HFFc6 (cell line): ENCODE results near the gene TLCD3A. TPM values are rescaled to one million over a fixed set of nuclear protein-coding genes. Genes with fewer than 3 reads are reported as not detected.

ENCODE experiments used
- DNase-seq: peaks from one replicate; pipeline ENCODE4 v3.0.0-alpha.2; 2018
- H3K27ac Mint-ChIP-seq: 2 replicates; pipeline ENCODE4 v1.8.0; 2020; ENCODE audit warnings: mild to moderate bottlenecking, mixed read lengths
- H3K27me3 Mint-ChIP-seq: 2 replicates; pipeline ENCODE4 v1.8.0; 2021; ENCODE audit warnings: mild to moderate bottlenecking, moderate library complexity, mixed read lengths; ENCODE audit not compliant: insufficient read depth
- H3K36me3 Mint-ChIP-seq: 2 replicates; pipeline ENCODE4 v1.8.0; 2021; ENCODE audit warnings: low read depth, mixed read lengths
- H3K4me1 Mint-ChIP-seq: 2 replicates; pipeline ENCODE4 v1.8.0; 2020; ENCODE audit warnings: low read depth, mixed read lengths
- H3K4me3 Mint-ChIP-seq: 2 replicates; pipeline ENCODE4 v1.8.0; 2020; ENCODE audit warnings: mild to moderate bottlenecking, moderate library complexity, mixed read lengths
- H3K9me3 Mint-ChIP-seq: 2 replicates; pipeline ENCODE4 v1.8.0; 2020; ENCODE audit warnings: mild to moderate bottlenecking, mixed read lengths
- total RNA-seq, 6 experiments: library from RNA; stranded (reverse); fragmentation: NEBNext Ultra II Directional; extraction: Animal tissue kit (Norgen Biotek cat#: 25700); gene quantifications; 2 replicates in 1 of 6; 3 replicates in 5 of 6; pipeline ENCODE4 v1.2.3, GENCODE V29; 2021
- TF ChIP-seq, protein P1 (sequence below): fragments of 200-600 bp; sonication (generic); IDR thresholded peaks from 2 replicates; pipeline ENCODE4 v1.5.0; 2021; ENCODE audit warnings: antibody characterized with exemption, mild to moderate bottlenecking

The TLCD3A gene
- total RNA-seq, 6 experiments from 2014 or later: 28.2 to 35.8 (median 34.5) TPM

DNA sequence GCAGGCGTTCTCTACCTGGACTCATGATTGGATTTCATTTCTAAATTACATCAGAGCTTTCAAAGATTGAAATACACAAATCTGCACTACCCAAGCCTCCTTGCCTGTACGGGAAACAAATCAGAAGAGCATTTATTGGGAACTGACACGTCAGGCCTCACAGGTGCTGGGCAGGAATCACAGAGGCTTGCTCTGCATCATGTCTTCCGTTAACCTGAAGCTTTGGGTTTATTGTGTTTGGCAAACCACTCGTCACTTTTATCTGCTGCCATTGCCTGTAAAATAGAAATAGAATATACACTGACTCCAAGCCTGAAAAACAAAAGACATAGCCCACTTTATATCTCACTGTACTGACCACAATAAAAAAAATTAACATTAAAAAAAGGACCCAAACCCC lies 27.6 kb downstream of the TLCD3A start:
- TF ChIP-seq, protein P1, sequence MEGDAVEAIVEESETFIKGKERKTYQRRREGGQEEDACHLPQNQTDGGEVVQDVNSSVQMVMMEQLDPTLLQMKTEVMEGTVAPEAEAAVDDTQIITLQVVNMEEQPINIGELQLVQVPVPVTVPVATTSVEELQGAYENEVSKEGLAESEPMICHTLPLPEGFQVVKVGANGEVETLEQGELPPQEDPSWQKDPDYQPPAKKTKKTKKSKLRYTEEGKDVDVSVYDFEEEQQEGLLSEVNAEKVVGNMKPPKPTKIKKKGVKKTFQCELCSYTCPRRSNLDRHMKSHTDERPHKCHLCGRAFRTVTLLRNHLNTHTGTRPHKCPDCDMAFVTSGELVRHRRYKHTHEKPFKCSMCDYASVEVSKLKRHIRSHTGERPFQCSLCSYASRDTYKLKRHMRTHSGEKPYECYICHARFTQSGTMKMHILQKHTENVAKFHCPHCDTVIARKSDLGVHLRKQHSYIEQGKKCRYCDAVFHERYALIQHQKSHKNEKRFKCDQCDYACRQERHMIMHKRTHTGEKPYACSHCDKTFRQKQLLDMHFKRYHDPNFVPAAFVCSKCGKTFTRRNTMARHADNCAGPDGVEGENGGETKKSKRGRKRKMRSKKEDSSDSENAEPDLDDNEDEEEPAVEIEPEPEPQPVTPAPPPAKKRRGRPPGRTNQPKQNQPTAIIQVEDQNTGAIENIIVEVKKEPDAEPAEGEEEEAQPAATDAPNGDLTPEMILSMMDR: no peak

DNA sequence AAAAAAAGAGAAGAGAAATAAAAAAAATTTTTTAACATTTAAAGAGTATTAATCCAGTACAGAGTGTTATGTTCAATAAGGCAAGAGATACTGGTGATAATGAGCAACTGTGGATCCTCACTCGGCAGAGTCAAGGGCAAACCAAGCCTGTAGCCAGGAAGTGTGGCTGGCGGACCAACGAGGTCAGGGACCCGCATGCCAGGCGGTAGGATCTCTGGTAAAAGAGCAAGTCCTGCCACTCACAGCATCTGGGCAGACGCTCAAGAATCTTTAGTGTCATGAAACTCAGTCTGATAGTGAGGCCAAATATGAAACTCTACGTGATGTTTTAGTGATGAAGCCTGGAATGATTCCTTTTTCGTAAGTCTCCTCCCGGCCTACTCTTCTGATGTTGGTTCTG lies 28.0 kb downstream of the TLCD3A start:
- no peak for DNase-seq
- H3K4me3 Mint-ChIP-seq: no peak overlapping the region
- H3K9me3 Mint-ChIP-seq: no peaks in the 10 kb centered on the region
- no peaks in the 10 kb centered on the region for H3K4me1 Mint-ChIP-seq
- peaks cover 47% of the 10 kb centered on the region for H3K36me3 Mint-ChIP-seq
- TF ChIP-seq, protein P1: no peak
- no peak overlapping the region for H3K27ac Mint-ChIP-seq
- H3K27me3 Mint-ChIP-seq: peaks cover 2% of the 10 kb centered on the region; the same call in 1 of the 2 replicates

More for the DNA sequence above, 27.6 kb downstream of the TLCD3A start:
- H3K36me3 Mint-ChIP-seq: peaks cover 43% of the 10 kb centered on the region
- H3K27ac Mint-ChIP-seq: no peak overlapping the region
- no peak for DNase-seq
- H3K4me3 Mint-ChIP-seq: no peak overlapping the region
- H3K27me3 Mint-ChIP-seq: peaks cover 2% of the 10 kb centered on the region; the same call in 1 of the 2 replicates
- no peaks in the 10 kb centered on the region for H3K9me3 Mint-ChIP-seq
- H3K4me1 Mint-ChIP-seq: no peaks in the 10 kb centered on the region

DNA sequence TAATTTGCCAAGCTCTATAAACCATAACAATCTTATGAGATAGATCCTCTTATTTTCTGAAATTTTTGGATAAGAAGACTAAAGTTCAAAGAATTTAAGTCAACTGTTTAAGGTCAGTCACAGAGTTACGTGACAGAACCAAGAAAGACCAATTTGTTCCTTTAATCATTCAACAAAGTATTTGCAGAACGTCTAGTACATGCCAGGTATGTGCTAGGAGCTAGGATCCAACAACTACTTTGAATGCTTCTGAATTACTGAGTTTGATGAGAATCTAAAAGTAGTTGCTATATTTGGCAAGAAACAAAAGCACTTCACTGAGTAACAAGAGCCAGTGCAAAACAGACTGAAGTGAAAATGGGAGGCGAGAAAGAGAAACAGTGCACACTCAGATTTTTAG lies 34.7 kb downstream of the TLCD3A start:
- DNase-seq: no peak
- TF ChIP-seq, protein P1: no peak
- Mint-ChIP-seq H3K36me3 (peaks cover 41% of the 10 kb centered on the region), H3K27ac (no peak overlapping the region), H3K4me1 (no peaks in the 10 kb centered on the region), H3K27me3 (no peaks in the 10 kb centered on the region), H3K4me3 (no peak overlapping the region), H3K9me3 (no peaks in the 10 kb centered on the region)

DNA sequence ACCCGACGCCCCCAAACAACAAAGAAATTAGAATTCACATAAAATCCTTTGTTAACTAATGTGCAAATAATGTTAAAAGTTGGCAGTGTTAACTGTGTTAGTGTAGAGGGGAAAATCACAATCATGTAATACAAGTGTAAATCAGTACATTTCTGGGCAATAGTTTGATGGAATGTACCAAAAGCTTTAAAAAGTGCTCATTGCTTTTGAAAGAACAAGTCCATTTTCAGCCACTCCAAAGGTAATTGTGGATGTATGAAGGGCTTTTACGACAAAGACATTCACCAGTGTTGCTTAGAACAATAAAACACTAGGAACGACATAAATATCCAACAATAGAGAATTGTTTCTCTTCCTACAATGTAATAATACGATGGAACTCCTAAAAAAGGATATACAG lies 40.6 kb downstream of the TLCD3A start:
- Mint-ChIP-seq H3K4me3 (no peak overlapping the region), H3K9me3 (no peaks in the 10 kb centered on the region), H3K36me3 (peaks cover 54% of the 10 kb centered on the region), H3K27ac (no peak overlapping the region), H3K27me3 (no peaks in the 10 kb centered on the region; the same call in 1 of the 2 replicates), H3K4me1 (no peaks in the 10 kb centered on the region)
- TF ChIP-seq, protein P1: no peak
- no peak for DNase-seq

DNA sequence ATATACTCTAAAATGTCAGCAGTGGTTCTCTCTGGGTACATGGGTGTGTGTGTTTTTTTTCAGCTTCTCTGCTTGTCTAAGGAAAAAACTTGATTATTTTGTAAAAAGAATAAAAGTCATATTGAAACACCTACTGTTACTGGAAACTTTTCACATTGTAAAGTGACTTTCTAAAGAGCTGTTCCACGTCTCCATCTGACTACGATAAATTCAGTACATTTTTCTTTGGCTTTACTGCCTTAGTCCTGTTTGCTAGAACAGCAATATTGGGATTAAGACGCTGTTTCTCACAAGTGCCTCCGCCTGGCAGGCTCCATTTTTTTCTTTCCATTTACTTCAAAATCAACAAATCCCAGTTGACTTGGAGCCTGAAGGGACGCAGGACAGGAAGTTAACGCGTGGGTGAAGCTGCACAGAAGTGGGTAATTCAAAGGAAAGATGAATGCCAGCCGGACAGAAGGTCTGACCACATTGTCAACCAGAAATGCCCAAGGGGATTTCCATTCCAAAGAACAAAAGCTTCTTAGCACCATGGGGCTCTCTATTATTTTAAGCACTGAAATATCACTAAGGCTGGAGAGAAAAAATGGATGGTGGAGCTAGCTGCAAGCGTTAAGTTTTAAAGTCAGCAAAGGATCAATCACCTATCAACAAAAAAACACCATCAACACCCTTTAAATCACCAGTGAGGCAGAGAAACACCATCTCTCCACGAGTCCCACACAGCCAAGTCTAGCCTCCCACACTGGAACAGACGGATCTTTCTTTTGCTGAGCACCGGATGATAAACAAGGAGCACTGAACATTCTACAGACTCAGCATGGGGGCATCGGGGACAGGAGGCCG lies 41.3 kb downstream of the TLCD3A start:
- Mint-ChIP-seq H3K27ac (no peak overlapping the region), H3K4me3 (no peak overlapping the region), H3K27me3 (no peaks in the 10 kb centered on the region; the same call in 1 of the 2 replicates), H3K36me3 (peaks cover 57% of the 10 kb centered on the region), H3K4me1 (no peaks in the 10 kb centered on the region), H3K9me3 (no peaks in the 10 kb centered on the region)
- TF ChIP-seq, protein P1: no peak
- DNase-seq: no peak
